Measurements from ENCODE around the gene S1PR1.

DNA sequence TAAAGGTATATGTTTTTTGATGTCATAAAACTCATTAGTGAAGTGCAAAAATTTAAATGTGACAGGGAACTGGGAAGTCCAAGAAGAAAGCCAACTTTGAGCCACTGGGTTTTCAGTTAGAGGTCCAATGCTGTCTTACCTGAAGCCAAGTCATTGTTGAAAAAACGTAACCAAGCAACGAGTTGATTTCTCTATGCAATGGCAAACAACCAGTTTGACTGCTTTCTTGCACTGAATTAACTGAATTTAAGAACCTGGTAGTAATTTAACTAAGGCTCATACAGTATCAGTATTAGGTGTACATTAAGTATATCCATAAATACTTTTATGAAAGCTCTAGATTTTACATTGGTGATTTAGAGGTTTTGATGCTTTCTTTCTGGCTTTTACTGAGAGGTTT is 20.2 kb upstream of the S1PR1 start:
- TF ChIP-seq, protein P1, sequence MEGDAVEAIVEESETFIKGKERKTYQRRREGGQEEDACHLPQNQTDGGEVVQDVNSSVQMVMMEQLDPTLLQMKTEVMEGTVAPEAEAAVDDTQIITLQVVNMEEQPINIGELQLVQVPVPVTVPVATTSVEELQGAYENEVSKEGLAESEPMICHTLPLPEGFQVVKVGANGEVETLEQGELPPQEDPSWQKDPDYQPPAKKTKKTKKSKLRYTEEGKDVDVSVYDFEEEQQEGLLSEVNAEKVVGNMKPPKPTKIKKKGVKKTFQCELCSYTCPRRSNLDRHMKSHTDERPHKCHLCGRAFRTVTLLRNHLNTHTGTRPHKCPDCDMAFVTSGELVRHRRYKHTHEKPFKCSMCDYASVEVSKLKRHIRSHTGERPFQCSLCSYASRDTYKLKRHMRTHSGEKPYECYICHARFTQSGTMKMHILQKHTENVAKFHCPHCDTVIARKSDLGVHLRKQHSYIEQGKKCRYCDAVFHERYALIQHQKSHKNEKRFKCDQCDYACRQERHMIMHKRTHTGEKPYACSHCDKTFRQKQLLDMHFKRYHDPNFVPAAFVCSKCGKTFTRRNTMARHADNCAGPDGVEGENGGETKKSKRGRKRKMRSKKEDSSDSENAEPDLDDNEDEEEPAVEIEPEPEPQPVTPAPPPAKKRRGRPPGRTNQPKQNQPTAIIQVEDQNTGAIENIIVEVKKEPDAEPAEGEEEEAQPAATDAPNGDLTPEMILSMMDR (IDR thresholded peaks at IDR 0.05): no peak
- no peak for TF ChIP-seq POLR2A (IDR thresholded peaks at IDR 0.05)
